Measurements from ENCODE around the gene PTEN.

The PTEN gene

GRCh38 chr10:87983716-87984115 is 120.3 kb downstream of the PTEN start:
- DNase-seq: no peak

- no peak for DNase-seq
These were observed 123.8 kb downstream of the PTEN start for GRCh38 chr10:87987206-87987605.

GRCh38 chr10:87991946-87992345 is 128.5 kb downstream of the PTEN start:
- DNase-seq: no peak

GRCh38 chr10:88004451-88004850 is 141.0 kb downstream of the PTEN start:
- DNase-seq: no peak

- no peak for DNase-seq
These were observed 142.8 kb downstream of the PTEN start for GRCh38 chr10:88006261-88006660.

GRCh38 chr10:88008866-88009470 is 145.5 kb downstream of the PTEN start:
- DNase-seq: no peak

- DNase-seq: no peak
These were observed 149.2 kb downstream of the PTEN start for GRCh38 chr10:88012641-88013040.

- DNase-seq: no peak
These were observed 154.4 kb downstream of the PTEN start for GRCh38 chr10:88017781-88018180.

GRCh38 chr10:88019753-88020152 is 156.3 kb downstream of the PTEN start:
- DNase-seq: no peak
